B cell (primary cell): ENCODE results near the gene PDILT.

ENCODE experiments used
- EZH2 ChIP-seq: IDR thresholded peaks from 2 replicates; pipeline ENCODE4 v1.6.1; 2012; ENCODE audit warnings: borderline replicate concordance, low read depth, mild to moderate bottlenecking, moderate library complexity, low read length; ENCODE audit not compliant: insufficient read depth, poor library complexity, severe bottlenecking
- TF ChIP-seq, protein P1 (sequence below): fragments of 200-600 bp; IDR thresholded peaks from one replicate; pipeline ENCODE4 v1.8.0; 2022; ENCODE audit warnings: antibody characterized with exemption, mild to moderate bottlenecking

GRCh38 chr16:20353379-20353778 lies 51.2 kb downstream of the PDILT start:
- TF ChIP-seq, protein P1, sequence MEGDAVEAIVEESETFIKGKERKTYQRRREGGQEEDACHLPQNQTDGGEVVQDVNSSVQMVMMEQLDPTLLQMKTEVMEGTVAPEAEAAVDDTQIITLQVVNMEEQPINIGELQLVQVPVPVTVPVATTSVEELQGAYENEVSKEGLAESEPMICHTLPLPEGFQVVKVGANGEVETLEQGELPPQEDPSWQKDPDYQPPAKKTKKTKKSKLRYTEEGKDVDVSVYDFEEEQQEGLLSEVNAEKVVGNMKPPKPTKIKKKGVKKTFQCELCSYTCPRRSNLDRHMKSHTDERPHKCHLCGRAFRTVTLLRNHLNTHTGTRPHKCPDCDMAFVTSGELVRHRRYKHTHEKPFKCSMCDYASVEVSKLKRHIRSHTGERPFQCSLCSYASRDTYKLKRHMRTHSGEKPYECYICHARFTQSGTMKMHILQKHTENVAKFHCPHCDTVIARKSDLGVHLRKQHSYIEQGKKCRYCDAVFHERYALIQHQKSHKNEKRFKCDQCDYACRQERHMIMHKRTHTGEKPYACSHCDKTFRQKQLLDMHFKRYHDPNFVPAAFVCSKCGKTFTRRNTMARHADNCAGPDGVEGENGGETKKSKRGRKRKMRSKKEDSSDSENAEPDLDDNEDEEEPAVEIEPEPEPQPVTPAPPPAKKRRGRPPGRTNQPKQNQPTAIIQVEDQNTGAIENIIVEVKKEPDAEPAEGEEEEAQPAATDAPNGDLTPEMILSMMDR = no peak
- no peak for TF ChIP-seq EZH2
